HCT116 (cell line): Measurements from ENCODE around the gene DACT3. TPM values are rescaled to one million over a fixed set of nuclear protein-coding genes. Genes with fewer than 3 reads are reported as not detected.

Experiments
- ATAC-seq: fragments of 200-7000 bp; cut with Tn5 transposase; 2 replicates; pipeline ENCODE4 v1.9.1; 2020; ENCODE audit warnings: mild to moderate bottlenecking, moderate library complexity
- BruUV-seq: library from RNA; stranded (reverse); fragments of 400-500 nt; replicated peaks from 2 replicates; lab custom pipeline; 2021; lab: Mats Ljungman, UMichigan
- CTCF ChIA-PET: fragments of 300-600 bp; sonication (Branson Sonifier 250); formaldehyde crosslinking; loops from one replicate; lab custom pipeline; 2021; ENCODE audit warnings: antibody characterized with exemption; lab: Charles Lee
- POLR2A ChIA-PET: fragments of 300-600, 350-600 bp; sonication (Branson Sonifier 250); formaldehyde crosslinking; loops from one replicate; lab custom pipeline; 2021; ENCODE audit warnings: antibody characterized with exemption; lab: Charles Lee
- RAD21 ChIA-PET, 2 experiments: fragments of 300-600 bp; sonication (Branson Sonifier 250); formaldehyde crosslinking; loops; one replicate each; lab custom pipeline; 2023; ENCODE audit warnings: low total read pairs in 2 of 2; ENCODE audit not compliant: uncharacterized antibody in 2 of 2, unreplicated experiment in 2 of 2, low non-redundant PET in 1 of 2; lab: Charles Lee
- DNase-seq: peaks from one replicate; pipeline ENCODE4 v3.0.0-alpha.2; 2010; ENCODE audit warnings: low read depth, low spot score
- H2AFZ ChIP-seq: fragments of 200-600 bp; shearing (Covaris generic), sonication (generic); 2 replicates; pipeline ENCODE4 v1.6.1; 2017; ENCODE audit warnings: low read depth, mixed run types, mixed read lengths, antibody characterized with exemption, low read length; ENCODE audit not compliant: poor library complexity, severe bottlenecking
- H3K27ac ChIP-seq: 2 replicates; pipeline ENCODE4 v1.5.1; 2012; ENCODE audit warnings: low read depth, low read length
- H3K27me3 ChIP-seq: fragments of 200-600 bp; sonication (generic); 2 replicates; pipeline ENCODE4 v1.6.1; 2016; ENCODE audit warnings: mixed run types, low read length, mixed read lengths; ENCODE audit not compliant: insufficient read depth
- H3K36me3 ChIP-seq, 2 experiments: fragments of 200-500 bp in 1 of 2; fragments of 200-600 bp in 1 of 2; sonication (Bioruptor generic) in 1 of 2; sonication (generic) in 1 of 2; 2 replicates each; pipeline versions ENCODE4 v1.5.1 to v1.6.1; 2014 to 2016; ENCODE audit warnings: low read length in 2 of 2, inconsistent platforms in 1 of 2, mixed read lengths in 1 of 2, mixed run types in 1 of 2; ENCODE audit not compliant: insufficient read depth in 2 of 2, control insufficient read depth in 1 of 2
- H3K4me1 ChIP-seq, 2 experiments: fragments of 200-600 bp in 1 of 2; sonication (generic) in 1 of 2; 2 replicates each; pipeline versions ENCODE4 v1.5.1 to v1.6.1; 2012 to 2017; ENCODE audit warnings: low read length in 2 of 2, inconsistent platforms in 1 of 2, mild to moderate bottlenecking in 1 of 2, mixed read lengths in 1 of 2, mixed run types in 1 of 2, moderate library complexity in 1 of 2; ENCODE audit not compliant: insufficient read depth in 2 of 2, control insufficient read depth in 1 of 2
- H3K4me2 ChIP-seq: fragments of 200-600 bp; sonication (generic); 2 replicates; pipeline ENCODE4 v1.6.1; 2017; ENCODE audit warnings: mixed run types, low read length, mixed read lengths
- H3K4me3 ChIP-seq, 2 experiments: fragments of 200-600 bp in 1 of 2; sonication (generic) in 1 of 2; replicated peaks in 1 of 2; 2 replicates each; pipeline ENCODE4 v1.5.1; 2011 to 2016; ENCODE audit warnings: low read length in 2 of 2, control low read depth in 1 of 2, low read depth in 1 of 2, mild to moderate bottlenecking in 1 of 2, mixed read lengths in 1 of 2, mixed run types in 1 of 2
- H3K79me2 ChIP-seq: fragments of 200-600 bp; sonication (generic); 2 replicates; pipeline ENCODE4 v1.6.1; 2017; ENCODE audit warnings: mild to moderate bottlenecking, mixed run types, low read length, moderate library complexity, mixed read lengths; ENCODE audit not compliant: insufficient read depth
- H3K9ac ChIP-seq: fragments of 200-600 bp; sonication (generic); 2 replicates; pipeline ENCODE4 v1.6.1; 2016; ENCODE audit warnings: low read length, mixed read lengths
- H3K9me2 ChIP-seq: fragments of 200-600 bp; sonication (generic), shearing (Covaris generic); 2 replicates; pipeline ENCODE4 v1.6.1; 2017; ENCODE audit warnings: mixed run types, mild to moderate bottlenecking, moderate library complexity; ENCODE audit not compliant: insufficient read depth
- H3K9me3 ChIP-seq, 2 experiments: fragments of 200-500 bp in 1 of 2; fragments of 200-600 bp in 1 of 2; sonication (Bioruptor generic) in 1 of 2; sonication (generic) in 1 of 2; 2 replicates each; pipeline ENCODE4 v1.6.1; 2014 to 2017; ENCODE audit warnings: low read length in 2 of 2, mixed read lengths in 2 of 2, inconsistent platforms in 1 of 2, low read depth in 1 of 2, mild to moderate bottlenecking in 1 of 2, mixed run types in 1 of 2, moderate library complexity in 1 of 2; ENCODE audit not compliant: control insufficient read depth in 1 of 2, insufficient read depth in 1 of 2
- H4K20me1 ChIP-seq: fragments of 200-600 bp; sonication (generic), shearing (Covaris generic); 2 replicates; pipeline ENCODE4 v1.6.1; 2017; ENCODE audit warnings: mixed run types, mild to moderate bottlenecking, moderate library complexity; ENCODE audit not compliant: insufficient read depth
- CEBPB ChIP-seq: IDR thresholded peaks from 2 replicates; pipeline ENCODE4 v1.6.1; 2012; ENCODE audit warnings: low read depth
- CTCF ChIP-seq, 3 experiments: fragments of 200-600 bp in 1 of 3; sonication (generic) in 1 of 3; IDR thresholded peaks in 2 of 3; conservative IDR thresholded peaks in 1 of 3; 2 replicates each; pipeline ENCODE4 v1.5.1; 2012 to 2017; ENCODE audit warnings: low read depth in 2 of 3, low read length in 2 of 3, antibody characterized with exemption in 1 of 3, borderline replicate concordance in 1 of 3, control low read depth in 1 of 3, mild to moderate bottlenecking in 1 of 3, mixed read lengths in 1 of 3, mixed run types in 1 of 3, moderate library complexity in 1 of 3; ENCODE audit not compliant: insufficient read depth in 1 of 3
- RAD21 ChIP-seq: IDR thresholded peaks from 2 replicates; pipeline ENCODE4 v1.6.1; 2012; ENCODE audit warnings: low read depth, mild to moderate bottlenecking
- ZBTB33 ChIP-seq: IDR thresholded peaks from 2 replicates; pipeline ENCODE4 v1.6.1; 2011; ENCODE audit warnings: mild to moderate bottlenecking, low read length, moderate library complexity; ENCODE audit not compliant: insufficient replicate concordance; ENCODE audit errors: extremely low read depth
- ZFX ChIP-seq: fragments of 450-650 bp; IDR thresholded peaks from 2 replicates; pipeline ENCODE4 v1.6.1; 2017
- intact Hi-C: fragments of 100-400 bp; cut with micrococcal nuclease; formaldehyde crosslinking; loops from 2 replicates; pipeline ENCODE4 v1.10.0; 2022
- total RNA-seq: library from RNA; stranded (reverse); gene quantifications from one replicate; pipeline ENCODE4 v1.2.1, GENCODE V29; 2021; ENCODE audit not compliant: unreplicated experiment

The DACT3 gene
- total RNA-seq, 1 experiment from 2014 or later, result 2.0 TPM

GRCh38 chr19:46616631-46617322 is 44.2 kb downstream of the DACT3 start:
- H3K4me2 ChIP-seq, result peak overlapping the region; percentile 18
- H3K4me1 ChIP-seq, result peaks cover 0 to 26% of the 10 kb centered on the region in 2 experiments; a peak in 3 of 4 replicates
- no TSS peak for BruUV-seq
- H3K4me3 ChIP-seq, result no peak overlapping the region
- H3K79me2 ChIP-seq, result no peaks in the 10 kb centered on the region
- POLR2A ChIA-PET, result interaction anchor here (0.5 to 1.4 kb wide), 5 partner anchors 16 to 692 kb away, joined by 3 to 6 read pairs (median 3); partner anchors contain the start of gene DACT3
- no peaks in the 10 kb centered on the region for H3K9me2 ChIP-seq
- CTCF ChIA-PET, result interaction anchor here (0.8 to 7.7 kb wide), 9 partner anchors 10 to 224 kb away, joined by 3 to 217 read pairs (median 4); partner anchors contain the start of genes CALM3 and DACT3
- RAD21 ChIA-PET, result interaction anchor here (0.8 to 2.8 kb wide), 4 partner anchors 44 to 137 kb away, joined by 3 to 19 read pairs (median 8); partner anchors contain the start of gene DACT3 (in 2 of the 2)
- H2AFZ ChIP-seq, result peak overlapping the region; percentile 69
- TF ChIP-seq CEBPB (no peak), ZBTB33 (no peak), ZFX (0 out of 2 replicates have a peak, but pooled peaks have one; percentile 8), RAD21 (no peak; the same call in 1 of the 2 replicates), CTCF (IDR thresholded peaks at IDR 0.05 in 2 of 3, conservative IDR thresholded peaks at IDR 0.05 in 1 of 3; ENCODE audit: borderline replicate concordance in 1 of 3, insufficient read depth in 1 of 3, low read depth in 2 of 3, low read length in 2 of 3) (peak; percentile 68 to 86 (median 80))
- TF ChIP-seq, all 23 proteins: peak for 2
- H3K9me3 ChIP-seq, result no peaks in the 10 kb centered on the region
- intact Hi-C loops, result loop anchor here (10.0 kb wide), 1 partner anchor 108 kb away; no protein-coding TSS in a partner anchor
- no peak overlapping the region for H3K9ac ChIP-seq
- H3K27ac ChIP-seq, result no peak overlapping the region
- H3K27me3 ChIP-seq, result no peaks in the 10 kb centered on the region
- peak; percentile 83 for ATAC-seq
- DNase-seq, result peak; percentile 49
- no peaks in the 10 kb centered on the region for H4K20me1 ChIP-seq
- no peaks in the 10 kb centered on the region for H3K36me3 ChIP-seq
